ENCODE measurements around the gene PRKAG2.

Gene PRKAG2

GRCh38 chr7:151903249-151904032 lies 26.5 kb upstream of the PRKAG2 start:
- TF ChIP-seq MAX (IDR thresholded peaks at IDR 0.05) (no peak), TAF1 (IDR thresholded peaks at IDR 0.05; ENCODE audit: low read depth) (no peak), REST (IDR thresholded peaks at IDR 0.05; ENCODE audit: low read depth) (no peak), NFIC (IDR thresholded peaks at IDR 0.05) (no peak), USF1 (IDR thresholded peaks at IDR 0.05) (no peak), ZBTB7A (IDR thresholded peaks at IDR 0.05; ENCODE audit: low read depth) (no peak), CEBPB (IDR thresholded peaks at IDR 0.05) (no peak), CREB1 (IDR thresholded peaks at IDR 0.05; ENCODE audit: low read depth) (no peak)

- TF ChIP-seq REST (IDR thresholded peaks at IDR 0.05; ENCODE audit: low read depth) (no peak), MAX (IDR thresholded peaks at IDR 0.05) (no peak), CREB1 (IDR thresholded peaks at IDR 0.05; ENCODE audit: low read depth) (no peak), EGR1 (IDR thresholded peaks at IDR 0.05) (no peak), ZBTB7A (IDR thresholded peaks at IDR 0.05; ENCODE audit: low read depth) (no peak), CEBPB (IDR thresholded peaks at IDR 0.05) (no peak), USF1 (IDR thresholded peaks at IDR 0.05) (no peak), TAF1 (IDR thresholded peaks at IDR 0.05; ENCODE audit: low read depth) (no peak), FOXM1 (IDR thresholded peaks at IDR 0.05; ENCODE audit: borderline replicate concordance, low read depth) (no peak), NFIC (IDR thresholded peaks at IDR 0.05) (no peak), RAD21 (IDR thresholded peaks at IDR 0.05; ENCODE audit: low read depth) (no peak), YY1 (IDR thresholded peaks at IDR 0.05; ENCODE audit: low read depth) (no peak), EP300 (IDR thresholded peaks at IDR 0.05; ENCODE audit: borderline replicate concordance) (no peak), TEAD4 (IDR thresholded peaks at IDR 0.05) (no peak), TCF12 (IDR thresholded peaks at IDR 0.05; ENCODE audit: low read depth) (no peak)
Measured at GRCh38 chr7:151902311-151902710, 25.4 kb upstream of the PRKAG2 start.

GRCh38 chr7:151901828-151902227 lies 24.9 kb upstream of the PRKAG2 start:
- TF ChIP-seq TAF1 (IDR thresholded peaks at IDR 0.05; ENCODE audit: low read depth) (no peak), EGR1 (IDR thresholded peaks at IDR 0.05) (no peak), RAD21 (IDR thresholded peaks at IDR 0.05; ENCODE audit: low read depth) (no peak), NFIC (IDR thresholded peaks at IDR 0.05) (no peak), FOXM1 (IDR thresholded peaks at IDR 0.05; ENCODE audit: borderline replicate concordance, low read depth) (no peak), CEBPB (IDR thresholded peaks at IDR 0.05) (no peak), TEAD4 (IDR thresholded peaks at IDR 0.05) (no peak), MAX (IDR thresholded peaks at IDR 0.05) (no peak), ZBTB7A (IDR thresholded peaks at IDR 0.05; ENCODE audit: low read depth) (no peak), USF1 (IDR thresholded peaks at IDR 0.05) (no peak)

GRCh38 chr7:151900986-151901621 lies 24.2 kb upstream of the PRKAG2 start:
- TF ChIP-seq NFIC (IDR thresholded peaks at IDR 0.05) (no peak), USF1 (IDR thresholded peaks at IDR 0.05) (no peak), EGR1 (IDR thresholded peaks at IDR 0.05) (no peak), ZBTB7A (IDR thresholded peaks at IDR 0.05; ENCODE audit: low read depth) (no peak), RAD21 (IDR thresholded peaks at IDR 0.05; ENCODE audit: low read depth) (no peak), REST (IDR thresholded peaks at IDR 0.05; ENCODE audit: low read depth) (no peak), TCF12 (IDR thresholded peaks at IDR 0.05; ENCODE audit: low read depth) (no peak), CEBPB (IDR thresholded peaks at IDR 0.05) (no peak), CREB1 (IDR thresholded peaks at IDR 0.05; ENCODE audit: low read depth) (no peak), FOXM1 (IDR thresholded peaks at IDR 0.05; ENCODE audit: borderline replicate concordance, low read depth) (no peak), EP300 (IDR thresholded peaks at IDR 0.05; ENCODE audit: borderline replicate concordance) (no peak), TAF1 (IDR thresholded peaks at IDR 0.05; ENCODE audit: low read depth) (no peak), TEAD4 (IDR thresholded peaks at IDR 0.05) (no peak), MAX (IDR thresholded peaks at IDR 0.05) (no peak)
